ENCODE results near the gene ADAT3.
A peak's percentile ranks its signal among the peaks of the same experiment; 100 is the strongest.

Gene ADAT3

DNA sequence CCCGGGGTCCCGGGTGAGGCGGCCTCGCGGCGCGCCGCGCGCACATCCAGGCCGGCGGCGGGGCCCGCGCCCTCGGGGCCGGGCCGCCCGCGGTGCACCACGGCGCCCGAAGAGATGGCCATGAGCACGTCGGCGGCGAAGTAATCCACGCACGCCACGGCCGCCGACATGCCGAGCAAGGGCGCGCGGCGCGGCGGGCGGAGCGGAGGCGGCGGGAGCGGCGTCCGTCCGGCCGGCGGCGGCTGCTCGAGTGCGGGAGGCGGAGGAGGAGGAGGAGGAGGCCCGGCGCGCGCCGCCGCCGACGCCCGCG lies 41.9 kb upstream of the ADAT3 start, which contains the start of gene KLF16:
KLF16 (minus strand) TSS at position 252 of the 310 bp plus-strand sequence; CDS start at position 170, 82 bp downstream.
- Histone ChIP-seq H3K4me3 (peak within 1 kb of the TSS; percentile 97), H3K27ac (peak within 1 kb of the TSS; percentile 82 to 95)
- no peak for DNase-seq (ENCODE audit: low spot score)
- TF ChIP-seq, protein P1, sequence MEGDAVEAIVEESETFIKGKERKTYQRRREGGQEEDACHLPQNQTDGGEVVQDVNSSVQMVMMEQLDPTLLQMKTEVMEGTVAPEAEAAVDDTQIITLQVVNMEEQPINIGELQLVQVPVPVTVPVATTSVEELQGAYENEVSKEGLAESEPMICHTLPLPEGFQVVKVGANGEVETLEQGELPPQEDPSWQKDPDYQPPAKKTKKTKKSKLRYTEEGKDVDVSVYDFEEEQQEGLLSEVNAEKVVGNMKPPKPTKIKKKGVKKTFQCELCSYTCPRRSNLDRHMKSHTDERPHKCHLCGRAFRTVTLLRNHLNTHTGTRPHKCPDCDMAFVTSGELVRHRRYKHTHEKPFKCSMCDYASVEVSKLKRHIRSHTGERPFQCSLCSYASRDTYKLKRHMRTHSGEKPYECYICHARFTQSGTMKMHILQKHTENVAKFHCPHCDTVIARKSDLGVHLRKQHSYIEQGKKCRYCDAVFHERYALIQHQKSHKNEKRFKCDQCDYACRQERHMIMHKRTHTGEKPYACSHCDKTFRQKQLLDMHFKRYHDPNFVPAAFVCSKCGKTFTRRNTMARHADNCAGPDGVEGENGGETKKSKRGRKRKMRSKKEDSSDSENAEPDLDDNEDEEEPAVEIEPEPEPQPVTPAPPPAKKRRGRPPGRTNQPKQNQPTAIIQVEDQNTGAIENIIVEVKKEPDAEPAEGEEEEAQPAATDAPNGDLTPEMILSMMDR (IDR thresholded peaks at IDR 0.05), result no peak

DNA sequence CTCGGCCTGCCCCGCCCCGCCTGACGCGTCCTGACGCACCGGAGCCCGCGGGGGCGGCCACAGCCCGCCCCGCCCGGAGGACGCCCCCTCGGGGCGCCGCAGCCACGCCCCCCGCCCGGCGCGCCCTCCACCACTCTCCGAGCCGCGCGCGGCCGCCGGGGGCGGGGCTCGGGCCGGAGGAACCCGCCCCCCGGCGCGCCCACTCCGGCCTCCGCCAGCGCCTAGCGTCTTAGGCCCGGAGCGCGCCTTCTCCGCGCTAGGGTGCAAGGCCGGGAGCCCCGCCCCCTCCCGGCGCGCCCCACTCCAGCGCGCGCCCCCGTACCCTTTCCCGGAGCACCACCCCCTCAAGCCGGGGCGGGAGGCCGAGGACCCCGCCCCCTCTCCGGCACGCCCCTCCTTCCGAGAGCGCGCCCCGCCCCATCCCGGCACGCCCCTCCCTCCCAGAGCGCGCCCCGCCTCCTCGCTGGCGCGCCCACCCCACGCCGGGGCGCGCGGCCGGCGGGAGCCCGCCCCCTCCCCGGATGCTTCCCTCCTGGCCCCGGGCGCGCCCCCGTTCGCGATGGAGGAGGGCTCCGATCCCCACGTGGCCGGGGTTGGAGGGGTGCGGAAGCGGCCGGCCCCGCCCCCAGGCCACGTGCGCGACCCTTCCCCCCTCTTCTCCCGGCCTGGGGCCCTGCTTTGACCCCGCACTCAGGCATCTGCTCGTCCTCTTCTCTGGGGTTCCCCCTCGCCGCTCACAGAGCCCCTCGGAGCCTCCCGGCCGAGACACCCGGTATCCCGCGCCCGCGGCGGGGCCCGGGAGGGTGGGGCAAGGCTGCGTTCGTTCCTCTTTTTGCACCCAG lies 41.3 kb upstream of the ADAT3 start:
- Histone ChIP-seq H3K4me3 (peak overlapping the region; percentile 97), H3K27ac (peak overlapping the region; percentile 82 to 95)
- TF ChIP-seq, protein P1 (IDR thresholded peaks at IDR 0.05), result no peak
- DNase-seq (ENCODE audit: low spot score), result peak; percentile 91

DNA sequence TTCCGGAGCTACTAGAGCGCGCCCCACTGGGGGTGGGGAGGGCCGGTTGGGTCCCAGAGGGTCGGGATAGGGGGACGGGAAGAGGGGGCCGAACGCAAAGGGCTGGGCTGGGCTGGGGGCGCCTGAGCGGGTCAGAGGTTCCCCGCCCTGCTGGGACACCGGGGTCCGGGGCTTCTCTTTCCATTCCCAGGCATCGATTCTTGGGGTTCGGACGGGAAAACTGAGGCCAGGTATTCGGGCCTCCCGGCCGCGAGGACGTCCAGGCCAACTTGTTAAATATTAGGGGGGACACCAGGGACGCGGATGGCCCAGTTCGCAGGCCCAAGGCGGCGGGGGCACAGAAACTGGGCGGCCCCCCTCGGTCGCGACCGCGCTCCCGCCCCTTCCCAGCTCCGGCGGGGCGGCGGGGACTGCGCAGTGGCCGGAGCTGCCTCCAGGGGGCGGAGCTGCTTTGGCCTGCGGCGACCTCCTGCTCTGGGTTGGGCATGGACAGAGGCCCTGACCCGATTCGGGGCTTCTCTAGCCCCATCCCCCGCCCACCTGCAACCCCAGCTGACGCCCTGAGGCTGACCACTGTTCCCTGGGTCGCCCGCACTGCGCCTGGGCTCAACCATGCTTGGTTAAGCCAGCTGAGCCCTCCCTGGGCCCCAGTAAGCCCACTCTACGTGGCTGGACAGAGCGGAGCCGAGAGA lies 40.6 kb upstream of the ADAT3 start:
- H3K4me3 ChIP-seq, result peak overlapping the region; percentile 97
- peak overlapping the region; percentile 82 to 95 for H3K27ac ChIP-seq
- TF ChIP-seq, protein P1 (IDR thresholded peaks at IDR 0.05), result peak; percentile 71
- peak; percentile 89 for DNase-seq (ENCODE audit: low spot score)

DNA sequence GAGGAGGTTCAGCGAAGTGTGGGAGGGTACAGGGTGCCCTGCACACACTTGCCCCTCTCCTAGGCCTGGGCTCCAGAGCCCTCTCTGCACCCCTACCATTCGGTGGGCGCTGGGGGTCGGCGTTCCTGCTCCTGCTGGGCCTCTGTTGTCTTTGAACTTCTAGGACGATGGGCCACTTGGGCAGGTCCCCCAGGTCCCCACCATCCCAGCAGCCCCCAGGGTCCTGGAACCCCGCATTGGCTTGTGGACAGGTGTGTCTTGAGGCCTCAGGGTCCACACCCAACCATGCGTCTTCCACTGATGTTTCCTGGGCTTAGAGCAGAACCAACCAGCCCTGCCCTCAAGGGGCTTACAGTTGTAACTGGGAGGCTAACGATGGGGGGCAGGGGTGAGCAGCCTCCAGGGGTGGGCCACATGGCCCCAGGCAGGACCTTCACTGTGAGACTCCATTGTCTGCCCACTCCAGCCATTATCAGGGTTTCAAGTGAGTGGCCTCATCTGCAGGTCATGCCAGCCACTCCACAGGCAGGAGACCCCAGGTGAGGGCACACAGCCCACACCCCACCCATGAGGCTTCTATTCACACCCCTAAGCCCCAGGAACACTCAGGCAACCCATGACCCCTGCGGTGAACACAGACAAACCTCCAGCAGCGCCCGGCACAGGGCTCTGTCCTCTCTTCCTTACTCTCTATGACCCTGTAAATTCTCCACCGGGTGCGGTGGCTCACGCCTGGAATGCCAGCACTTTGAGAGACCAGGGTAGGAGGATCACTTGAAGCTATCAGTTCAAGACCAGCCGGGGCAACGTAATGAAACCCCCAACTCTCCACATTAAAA lies 39.8 kb upstream of the ADAT3 start:
- peak; percentile 75 for DNase-seq (ENCODE audit: low spot score)
- peak overlapping the region; percentile 97 for H3K4me3 ChIP-seq
- H3K27ac ChIP-seq, result peak overlapping the region; percentile 82 to 95
- TF ChIP-seq, protein P1 (IDR thresholded peaks at IDR 0.05), result no peak

DNA sequence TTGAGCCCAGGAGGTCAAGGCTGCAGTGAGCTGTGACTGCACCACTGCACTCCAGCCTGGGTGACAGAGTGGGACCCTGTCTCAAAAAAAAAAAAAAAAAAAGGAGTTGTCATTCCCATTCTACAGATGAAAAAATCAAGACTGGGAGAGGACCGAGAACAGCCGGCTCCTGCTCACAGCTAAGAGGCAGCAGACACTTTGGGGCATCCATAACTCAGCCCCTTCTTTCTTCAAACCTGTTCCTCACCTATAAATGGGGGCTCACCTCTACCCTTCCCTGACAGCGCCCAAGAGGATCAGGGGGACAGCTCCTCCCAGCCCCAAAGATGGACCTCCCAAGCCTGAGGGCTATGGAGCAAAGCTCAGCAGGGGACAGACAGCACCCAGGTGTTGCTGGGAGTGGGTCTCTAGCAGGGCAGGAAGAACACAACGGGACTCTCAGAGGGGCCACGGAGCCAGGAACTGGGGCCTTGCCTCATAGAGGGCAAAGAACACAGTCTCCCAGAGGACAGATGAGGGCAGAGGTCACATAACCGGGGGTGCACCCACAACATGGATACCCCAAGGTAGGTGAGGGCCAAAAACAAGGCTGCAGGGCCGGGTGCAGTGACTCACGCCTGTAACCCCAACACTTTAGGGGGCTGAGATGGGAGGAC lies 38.4 kb upstream of the ADAT3 start:
- TF ChIP-seq, protein P1 (IDR thresholded peaks at IDR 0.05), result no peak
- Histone ChIP-seq H3K27ac (no peak overlapping the region), H3K4me3 (no peak overlapping the region)
- no peak for DNase-seq (ENCODE audit: low spot score)

DNA sequence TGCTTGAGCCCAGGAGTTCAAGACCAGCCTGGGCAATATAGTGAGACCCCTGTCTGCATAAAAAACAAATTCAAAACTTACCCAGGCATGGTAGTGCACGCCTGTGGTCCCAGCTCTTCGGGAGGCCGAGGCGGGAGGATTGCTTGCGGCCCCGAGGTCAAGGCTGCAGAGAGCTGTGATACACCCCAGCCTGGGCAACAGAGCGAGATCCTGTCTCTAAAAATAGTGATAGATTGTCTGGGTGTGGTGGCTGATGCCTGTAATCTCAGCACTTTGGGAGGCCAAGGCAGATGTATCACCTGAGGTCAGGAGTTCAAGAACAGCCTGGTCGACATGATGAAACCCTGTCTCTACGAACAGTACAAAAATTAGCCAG lies 37.9 kb upstream of the ADAT3 start:
- TF ChIP-seq, protein P1 (IDR thresholded peaks at IDR 0.05), result no peak
- Histone ChIP-seq H3K27ac (no peak overlapping the region), H3K4me3 (no peak overlapping the region)
- DNase-seq (ENCODE audit: low spot score), result no peak
